ENCODE results near the gene PAIP2B.

Gene PAIP2B

GRCh38 chr2:71226965-71227560 lies at the start of gene PAIP2B:
TSS of gene PAIP2B (minus strand) at chr2:71227103. CDS start at chr2:71202589, 24,514 bp downstream.
- H3K27ac Mint-ChIP-seq, result peak within 1 kb of the TSS; percentile 95
- H3K27me3 Mint-ChIP-seq, result peaks cover 5% of the 10 kb centered on the region
- H3K4me1 Mint-ChIP-seq (ENCODE audit: low read depth), result peaks cover 21% of the 10 kb centered on the region
- H3K36me3 Mint-ChIP-seq (ENCODE audit: low read depth), result peaks cover 7% of the 10 kb centered on the region
- peak within 1 kb of the TSS; percentile 97 for H3K4me3 Mint-ChIP-seq
- no peaks in the 10 kb centered on the region for H3K9me3 Mint-ChIP-seq
- peak; percentile 95 for DNase-seq

- no peaks in the 10 kb centered on the region for H3K36me3 Mint-ChIP-seq (ENCODE audit: low read depth)
- H3K27ac Mint-ChIP-seq, result no peak overlapping the region
- H3K4me3 Mint-ChIP-seq, result peak overlapping the region; percentile 46
- no peak for DNase-seq
- peaks cover 23% of the 10 kb centered on the region for H3K4me1 Mint-ChIP-seq (ENCODE audit: low read depth)
- peaks cover 87% of the 10 kb centered on the region for H3K27me3 Mint-ChIP-seq
- peaks cover 14% of the 10 kb centered on the region for H3K9me3 Mint-ChIP-seq
These were observed 49.0 kb upstream of the PAIP2B start for GRCh38 chr2:71275939-71276310.

GRCh38 chr2:71269511-71270090 lies 42.7 kb upstream of the PAIP2B start:
- H3K36me3 Mint-ChIP-seq (ENCODE audit: low read depth), result no peaks in the 10 kb centered on the region
- H3K27ac Mint-ChIP-seq, result no peak overlapping the region
- peaks cover 3% of the 10 kb centered on the region for H3K9me3 Mint-ChIP-seq
- no peak overlapping the region for H3K4me3 Mint-ChIP-seq
- H3K27me3 Mint-ChIP-seq, result peaks cover 55% of the 10 kb centered on the region
- no peak for DNase-seq
- H3K4me1 Mint-ChIP-seq (ENCODE audit: low read depth), result no peaks in the 10 kb centered on the region

- Mint-ChIP-seq H3K27me3 (peaks cover 18% of the 10 kb centered on the region), H3K4me3 (no peak overlapping the region), H3K36me3 (ENCODE audit: low read depth) (no peaks in the 10 kb centered on the region), H3K27ac (no peak overlapping the region), H3K9me3 (no peaks in the 10 kb centered on the region), H3K4me1 (ENCODE audit: low read depth) (no peaks in the 10 kb centered on the region)
- no peak for DNase-seq
These were observed 36.5 kb upstream of the PAIP2B start for GRCh38 chr2:71263386-71263785.

- H3K4me3 Mint-ChIP-seq, result no peak overlapping the region
- DNase-seq, result no peak
- peaks cover 22% of the 10 kb centered on the region for H3K27me3 Mint-ChIP-seq
- H3K27ac Mint-ChIP-seq, result no peak overlapping the region
- no peaks in the 10 kb centered on the region for H3K4me1 Mint-ChIP-seq (ENCODE audit: low read depth)
- no peaks in the 10 kb centered on the region for H3K36me3 Mint-ChIP-seq (ENCODE audit: low read depth)
- H3K9me3 Mint-ChIP-seq, result no peaks in the 10 kb centered on the region
These were observed 34.6 kb upstream of the PAIP2B start for GRCh38 chr2:71261534-71261933.

- H3K27ac Mint-ChIP-seq, result no peak overlapping the region
- no peak for DNase-seq
- H3K9me3 Mint-ChIP-seq, result no peaks in the 10 kb centered on the region
- H3K27me3 Mint-ChIP-seq, result peaks cover 49% of the 10 kb centered on the region
- no peaks in the 10 kb centered on the region for H3K4me1 Mint-ChIP-seq (ENCODE audit: low read depth)
- H3K4me3 Mint-ChIP-seq, result no peak overlapping the region
- no peaks in the 10 kb centered on the region for H3K36me3 Mint-ChIP-seq (ENCODE audit: low read depth)
These were observed 29.5 kb upstream of the PAIP2B start for GRCh38 chr2:71256421-71256820.

GRCh38 chr2:71254776-71255175 lies 27.9 kb upstream of the PAIP2B start:
- no peak for DNase-seq
- no peaks in the 10 kb centered on the region for H3K9me3 Mint-ChIP-seq
- no peaks in the 10 kb centered on the region for H3K36me3 Mint-ChIP-seq (ENCODE audit: low read depth)
- no peak overlapping the region for H3K27ac Mint-ChIP-seq
- no peak overlapping the region for H3K4me3 Mint-ChIP-seq
- H3K27me3 Mint-ChIP-seq, result peaks cover 55% of the 10 kb centered on the region
- no peaks in the 10 kb centered on the region for H3K4me1 Mint-ChIP-seq (ENCODE audit: low read depth)

GRCh38 chr2:71254078-71254477 lies 27.2 kb upstream of the PAIP2B start:
- Mint-ChIP-seq H3K36me3 (ENCODE audit: low read depth) (no peaks in the 10 kb centered on the region), H3K9me3 (no peaks in the 10 kb centered on the region), H3K4me3 (no peak overlapping the region), H3K27ac (no peak overlapping the region), H3K4me1 (ENCODE audit: low read depth) (no peaks in the 10 kb centered on the region), H3K27me3 (peaks cover 55% of the 10 kb centered on the region)
- DNase-seq, result no peak

GRCh38 chr2:71253476-71253875 lies 26.6 kb upstream of the PAIP2B start:
- no peak for DNase-seq
- Mint-ChIP-seq H3K27me3 (peaks cover 54% of the 10 kb centered on the region), H3K36me3 (ENCODE audit: low read depth) (no peaks in the 10 kb centered on the region), H3K4me1 (ENCODE audit: low read depth) (no peaks in the 10 kb centered on the region), H3K27ac (no peak overlapping the region), H3K9me3 (no peaks in the 10 kb centered on the region), H3K4me3 (no peak overlapping the region)

GRCh38 chr2:71252862-71253261 lies 26.0 kb upstream of the PAIP2B start:
- H3K9me3 Mint-ChIP-seq, result no peaks in the 10 kb centered on the region
- H3K4me1 Mint-ChIP-seq (ENCODE audit: low read depth), result no peaks in the 10 kb centered on the region
- H3K36me3 Mint-ChIP-seq (ENCODE audit: low read depth), result no peaks in the 10 kb centered on the region
- H3K4me3 Mint-ChIP-seq, result no peak overlapping the region
- H3K27me3 Mint-ChIP-seq, result peaks cover 55% of the 10 kb centered on the region
- no peak overlapping the region for H3K27ac Mint-ChIP-seq
- DNase-seq, result no peak

- H3K4me3 Mint-ChIP-seq, result no peak overlapping the region
- no peak for DNase-seq
- no peaks in the 10 kb centered on the region for H3K36me3 Mint-ChIP-seq (ENCODE audit: low read depth)
- H3K9me3 Mint-ChIP-seq, result peaks cover 1% of the 10 kb centered on the region
- H3K27me3 Mint-ChIP-seq, result peaks cover 54% of the 10 kb centered on the region
- H3K27ac Mint-ChIP-seq, result no peak overlapping the region
- H3K4me1 Mint-ChIP-seq (ENCODE audit: low read depth), result no peaks in the 10 kb centered on the region
These were observed 24.0 kb upstream of the PAIP2B start for GRCh38 chr2:71250935-71251334.

GRCh38 chr2:71244302-71244660 lies 17.4 kb upstream of the PAIP2B start:
- Mint-ChIP-seq H3K4me1 (ENCODE audit: low read depth) (no peaks in the 10 kb centered on the region), H3K36me3 (ENCODE audit: low read depth) (no peaks in the 10 kb centered on the region), H3K27me3 (peaks cover 31% of the 10 kb centered on the region), H3K4me3 (no peak overlapping the region), H3K27ac (no peak overlapping the region), H3K9me3 (peaks cover 2% of the 10 kb centered on the region)
- DNase-seq, result no peak

- Mint-ChIP-seq H3K27me3 (peaks cover 27% of the 10 kb centered on the region), H3K4me3 (no peak overlapping the region), H3K36me3 (ENCODE audit: low read depth) (no peaks in the 10 kb centered on the region), H3K27ac (no peak overlapping the region), H3K9me3 (peaks cover 2% of the 10 kb centered on the region), H3K4me1 (ENCODE audit: low read depth) (no peaks in the 10 kb centered on the region)
- no peak for DNase-seq
These were observed 16.9 kb upstream of the PAIP2B start for GRCh38 chr2:71243634-71244301.

- H3K27ac Mint-ChIP-seq, result no peak overlapping the region
- no peaks in the 10 kb centered on the region for H3K4me1 Mint-ChIP-seq (ENCODE audit: low read depth)
- H3K9me3 Mint-ChIP-seq, result no peaks in the 10 kb centered on the region
- H3K36me3 Mint-ChIP-seq (ENCODE audit: low read depth), result no peaks in the 10 kb centered on the region
- no peak overlapping the region for H3K4me3 Mint-ChIP-seq
- H3K27me3 Mint-ChIP-seq, result peaks cover 11% of the 10 kb centered on the region
- no peak for DNase-seq
These were observed 13.9 kb upstream of the PAIP2B start for GRCh38 chr2:71240794-71241193.

- Mint-ChIP-seq H3K27me3 (peaks cover 12% of the 10 kb centered on the region), H3K4me3 (no peak overlapping the region), H3K9me3 (no peaks in the 10 kb centered on the region), H3K4me1 (ENCODE audit: low read depth) (no peaks in the 10 kb centered on the region), H3K36me3 (ENCODE audit: low read depth) (no peaks in the 10 kb centered on the region), H3K27ac (no peak overlapping the region)
- no peak for DNase-seq
These were observed 11.2 kb upstream of the PAIP2B start for GRCh38 chr2:71238089-71238488.

All from activated T-cell treated with anti-CD3 and anti-CD28 coated beads, Interleukin-2, amount 50 U/mL, for 24 hours (primary cell).